GM18861 (cell line): ENCODE measurements around the gene SLC7A14.
"Not testable (repeated sequence)": the region's sequence is repeated elsewhere in the genome, so short reads cannot be mapped to it uniquely, and the experiment has no call there.

Experiments
- ATAC-seq: cut with Tn5 transposase; IDR thresholded peaks from one replicate; pipeline ENCODE4 v1.9.1; 2021; ENCODE audit not compliant: unreplicated experiment

Gene SLC7A14

GRCh38 chr3:170594528-170594927 is 8.7 kb upstream of the SLC7A14 start:
- no peak for ATAC-seq

- ATAC-seq, result no peak
These were observed 7.8 kb upstream of the SLC7A14 start for GRCh38 chr3:170593634-170594033.

- ATAC-seq, result no peak
These were observed 3.2 kb upstream of the SLC7A14 start for GRCh38 chr3:170589113-170589512.

DNA sequence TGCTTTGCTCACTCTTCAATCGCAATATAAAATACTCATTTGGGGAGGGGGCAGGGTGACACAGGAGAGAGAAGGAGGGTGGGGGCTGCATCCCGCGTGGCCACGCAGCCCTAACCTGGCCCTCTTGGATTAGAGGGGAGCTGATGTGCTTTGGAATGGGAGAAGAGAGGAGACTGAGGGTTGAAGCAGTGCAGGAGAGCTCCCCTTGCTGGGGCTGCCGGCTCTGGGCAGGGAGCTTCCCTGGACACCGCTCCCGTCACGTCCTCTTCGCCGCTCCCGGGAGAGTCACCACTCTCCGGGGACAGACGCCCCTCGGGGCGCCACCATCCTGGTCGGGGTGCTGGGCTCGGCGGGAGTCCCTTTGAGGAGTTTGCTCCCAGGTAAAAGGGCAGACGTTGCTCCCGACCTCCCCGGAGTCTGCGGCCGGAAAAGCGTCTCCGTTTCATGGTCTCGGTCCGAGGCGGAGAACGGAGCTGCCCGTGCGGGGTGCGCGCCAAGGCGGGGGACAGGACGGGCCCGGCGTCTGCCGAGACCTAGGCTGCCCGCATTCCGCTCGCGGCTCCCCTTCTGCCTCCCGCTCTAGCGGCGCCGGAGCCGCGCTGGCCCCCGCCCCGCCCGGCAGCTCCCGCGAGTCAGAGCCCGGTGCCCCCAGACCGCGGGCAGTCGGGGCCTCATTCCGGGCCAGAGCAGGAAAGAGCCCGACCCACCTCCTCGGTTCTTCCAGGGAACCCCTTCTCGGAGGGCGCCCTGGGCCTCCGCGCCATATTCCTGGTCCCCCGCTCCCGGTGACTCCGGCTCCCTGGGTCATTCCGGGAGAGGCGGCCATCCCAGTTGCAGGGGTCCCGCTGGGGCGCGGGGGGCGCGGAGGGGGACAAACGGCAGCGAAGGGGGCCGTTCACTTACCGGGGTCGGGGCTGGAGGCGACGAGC is 603 bp downstream of the SLC7A14 start:
- no peak for ATAC-seq

- ATAC-seq, result no peak
These were observed 1.3 kb downstream of the SLC7A14 start for GRCh38 chr3:170584585-170585007.

DNA sequence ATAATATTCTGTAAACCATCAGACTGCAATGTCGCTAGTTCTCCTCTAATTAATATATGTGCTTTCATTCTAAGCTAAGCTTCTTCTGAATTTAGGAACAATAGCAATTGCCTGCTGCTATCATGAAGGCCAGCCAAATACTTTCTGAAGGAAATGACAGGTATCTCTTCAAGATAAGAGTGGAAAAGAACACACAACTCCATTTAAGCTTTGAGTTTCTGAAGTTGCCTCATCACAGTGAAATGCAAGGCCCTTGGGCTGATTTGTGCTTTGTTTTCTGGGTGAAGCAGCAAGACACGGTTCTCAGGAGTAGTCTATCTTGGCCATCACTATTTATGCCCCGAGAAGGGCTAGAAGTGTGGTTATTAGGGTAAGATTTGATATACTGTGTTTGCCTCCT is 6.2 kb downstream of the SLC7A14 start:
- no peak for ATAC-seq

DNA sequence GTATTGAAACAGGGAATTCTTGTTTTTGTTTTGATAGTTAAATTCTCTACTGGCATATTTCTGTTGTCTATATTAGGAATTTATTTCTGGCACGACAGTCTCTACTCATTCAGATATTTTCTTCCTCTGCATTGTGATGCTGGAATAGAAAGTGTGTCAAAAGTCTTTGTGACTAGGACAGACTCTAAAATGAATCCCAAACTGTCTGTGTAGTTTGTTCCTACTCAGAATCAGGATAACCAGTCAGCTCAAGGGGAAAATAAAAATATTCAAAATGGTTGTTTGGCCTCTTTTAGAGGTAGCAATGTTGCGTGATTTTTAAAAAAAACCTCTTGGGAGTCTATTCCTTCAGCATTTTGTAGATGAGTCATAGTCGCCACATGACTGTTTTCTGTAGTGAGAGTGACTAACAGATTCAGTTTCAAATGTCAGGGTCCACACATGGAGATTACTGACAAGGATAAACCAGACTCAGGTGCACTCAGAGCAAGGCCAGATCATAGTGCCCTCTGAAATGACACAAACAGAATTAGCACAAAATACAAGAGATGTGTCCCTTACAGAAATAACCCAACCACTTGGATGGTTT is 13.1 kb downstream of the SLC7A14 start:
- ATAC-seq, result peak; percentile 98

DNA sequence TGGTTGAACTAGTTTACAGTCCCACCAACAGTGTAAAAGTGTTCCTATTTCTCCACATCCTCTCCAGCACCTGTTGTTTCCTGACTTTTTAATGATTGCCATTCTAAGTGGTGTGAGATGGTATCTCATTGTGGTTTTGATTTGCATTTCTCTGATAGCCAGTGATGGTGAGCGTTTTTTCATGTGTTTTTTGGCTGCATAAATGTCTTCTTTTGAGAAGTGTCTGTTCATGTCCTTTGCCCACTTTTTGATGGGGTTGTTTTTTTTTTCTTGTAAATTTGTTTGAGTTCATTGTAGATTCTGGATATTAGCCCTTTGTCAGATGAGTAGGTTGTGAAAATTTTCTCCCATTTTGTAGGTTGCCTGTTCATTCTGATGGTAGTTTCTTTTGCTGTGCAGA is 18.3 kb downstream of the SLC7A14 start:
- ATAC-seq, result not testable (repeated sequence)

GRCh38 chr3:170566413-170566812 is 19.5 kb downstream of the SLC7A14 start:
- ATAC-seq, result no peak

DNA sequence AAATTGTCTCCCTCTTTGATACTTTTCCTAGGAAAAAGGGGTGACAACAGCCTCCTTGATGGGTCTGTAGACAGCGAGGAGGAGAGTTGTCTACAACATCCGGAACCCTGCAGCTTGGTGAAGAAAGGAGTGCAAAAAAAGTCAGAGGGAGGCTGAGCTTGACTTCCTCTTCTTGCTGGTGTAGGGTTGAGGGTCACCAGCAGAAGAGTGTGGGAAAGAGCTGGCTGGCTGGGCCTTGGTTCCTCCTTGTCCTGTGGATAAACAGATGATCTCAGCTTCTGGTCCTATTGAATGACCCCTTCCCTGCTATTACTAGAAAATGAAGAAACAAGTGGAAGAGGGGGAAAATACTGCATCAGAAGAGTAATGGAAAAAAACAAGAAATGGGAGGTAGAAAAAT is 20.4 kb downstream of the SLC7A14 start:
- no peak for ATAC-seq

DNA sequence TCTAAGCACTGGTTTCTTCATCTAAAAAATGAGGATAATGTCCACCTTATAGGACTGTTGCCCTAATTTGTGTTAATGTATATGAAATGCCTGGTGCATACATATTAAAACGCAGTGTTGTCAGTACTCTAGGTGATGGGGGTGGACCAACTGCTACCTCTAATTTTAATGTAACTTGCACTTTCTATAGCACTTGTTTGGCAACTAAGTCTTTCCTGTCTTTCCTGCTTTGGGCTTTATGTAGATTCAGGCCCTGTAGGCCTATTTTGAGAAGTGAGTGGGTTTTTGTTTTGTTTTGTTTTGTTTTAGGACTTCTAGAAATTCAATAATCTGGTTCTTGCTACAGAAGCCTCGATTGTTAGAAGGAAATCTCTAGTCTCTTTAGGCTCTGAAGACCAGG is 21.2 kb downstream of the SLC7A14 start:
- ATAC-seq, result no peak

DNA sequence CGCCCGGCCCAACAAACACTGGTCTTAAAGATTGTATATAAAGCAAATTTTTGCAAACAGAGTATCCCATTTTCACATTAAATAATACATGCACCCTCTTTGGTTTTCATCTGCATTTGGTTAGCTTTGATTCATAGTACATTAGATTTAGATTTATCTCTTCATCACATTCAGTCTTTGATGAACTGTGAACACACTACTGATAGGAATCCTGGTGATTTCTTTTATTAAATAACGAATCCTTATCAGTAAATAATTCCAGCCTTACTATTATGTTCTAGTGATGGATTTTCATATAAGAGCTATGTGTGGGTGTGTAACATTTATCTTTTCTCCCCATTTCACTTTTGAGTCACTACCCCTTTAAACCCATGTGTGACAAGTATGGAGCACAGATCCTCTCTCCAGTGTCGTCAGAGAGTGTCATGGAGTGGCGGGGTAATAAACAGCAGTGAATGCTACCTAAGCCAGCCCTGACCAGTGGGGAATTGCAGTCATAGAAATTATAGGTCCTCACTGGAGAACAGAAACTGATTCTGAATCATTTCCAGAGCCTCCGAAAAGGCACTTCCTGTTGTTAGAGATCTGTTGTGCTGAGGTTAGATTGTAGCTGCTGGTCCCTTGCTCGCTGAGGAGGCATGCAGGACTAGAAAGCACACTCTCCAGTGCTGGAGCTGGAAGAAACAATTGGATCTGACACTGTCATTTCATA is 22.0 kb downstream of the SLC7A14 start:
- peak; percentile 86 for ATAC-seq

- ATAC-seq, result no peak
These were observed 23.8 kb downstream of the SLC7A14 start for GRCh38 chr3:170562080-170562479.

GRCh38 chr3:170560717-170561382 is 25.0 kb downstream of the SLC7A14 start:
- ATAC-seq, result no peak

DNA sequence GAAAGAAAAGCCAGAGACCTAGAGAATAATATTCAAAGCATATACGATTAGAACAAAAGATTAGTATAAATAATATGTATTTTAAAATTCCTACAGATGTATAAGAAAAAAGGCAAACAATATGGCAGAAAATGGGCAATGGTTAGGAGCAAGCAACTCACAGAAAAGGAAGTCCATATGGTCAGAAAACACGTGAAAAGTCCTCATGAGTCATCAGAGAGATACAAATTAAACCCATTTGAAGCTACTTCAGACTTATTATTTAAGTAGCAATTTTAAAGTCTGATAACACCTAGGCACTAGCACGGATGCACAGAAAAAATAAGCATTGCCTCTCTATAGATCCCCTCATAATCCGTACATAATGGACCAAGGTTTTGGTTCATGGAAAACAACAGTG is 25.6 kb downstream of the SLC7A14 start:
- ATAC-seq, result no peak

GRCh38 chr3:170558427-170558826 is 27.4 kb downstream of the SLC7A14 start:
- ATAC-seq, result no peak

DNA sequence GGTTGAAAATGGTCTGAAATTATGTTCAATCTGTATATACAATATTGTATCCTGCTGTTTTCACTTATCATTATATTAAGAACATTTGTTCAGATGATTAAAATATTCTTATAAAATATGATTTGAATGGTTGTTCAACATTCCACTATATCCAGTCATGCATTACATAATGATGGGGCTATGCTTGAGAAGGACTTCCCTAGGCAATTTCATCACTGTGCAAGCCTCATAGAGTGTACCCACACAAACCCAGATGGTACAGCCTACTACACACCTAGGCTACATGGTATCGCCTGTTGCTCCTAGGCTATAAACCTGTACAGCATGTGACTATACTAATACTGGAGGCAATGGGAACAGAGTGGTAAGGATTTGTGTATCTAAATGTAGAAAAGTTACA is 30.5 kb downstream of the SLC7A14 start:
- ATAC-seq, result no peak

GRCh38 chr3:170553788-170554757 is 31.8 kb downstream of the SLC7A14 start:
- no peak for ATAC-seq

GRCh38 chr3:170551252-170551651 is 34.6 kb downstream of the SLC7A14 start:
- ATAC-seq, result no peak

DNA sequence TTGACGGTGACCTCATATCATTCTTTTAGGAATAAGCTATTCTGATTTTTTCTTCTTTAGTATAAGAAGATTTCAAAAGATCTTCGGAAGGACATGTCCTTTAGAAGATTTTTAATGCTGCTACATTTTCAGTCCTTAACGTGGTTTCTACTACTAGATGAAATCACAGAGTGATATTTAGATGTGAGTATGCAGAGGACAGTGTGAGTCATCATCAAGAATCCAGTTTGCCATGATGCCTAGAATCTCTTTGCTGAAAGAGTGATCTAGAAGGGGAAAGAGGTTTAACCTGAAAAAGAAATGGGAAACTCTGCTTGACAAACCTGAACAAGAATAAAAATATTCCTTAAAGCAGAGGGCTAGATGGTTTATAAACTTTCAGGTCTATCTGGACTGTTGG is 43.2 kb downstream of the SLC7A14 start:
- ATAC-seq, result no peak
